ENCODE results near the gene RCVRN.

Gene RCVRN

DNA sequence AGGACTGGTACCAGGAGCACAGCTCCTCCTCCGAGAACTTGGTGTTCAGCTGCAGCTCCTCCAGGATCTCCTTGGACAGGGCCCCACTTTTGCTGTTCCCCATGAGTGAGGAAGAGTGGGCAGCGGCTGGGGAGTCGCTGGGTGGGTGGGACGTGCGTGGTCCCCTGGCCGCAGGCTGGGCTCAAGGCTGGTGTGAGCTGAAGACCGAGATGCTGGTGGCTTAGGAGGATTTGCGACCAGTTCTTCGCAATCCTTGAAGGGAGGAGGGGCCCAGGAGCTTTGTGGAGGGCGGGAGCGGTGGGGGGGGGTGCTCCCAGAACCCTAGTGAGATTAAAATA is at the start of gene RCVRN:
Gene RCVRN, minus strand, starts transcription at position 194 of the 338 bp plus-strand sequence. Its CDS starts 91 bp downstream, at position 103.
- Histone ChIP-seq H3K36me3 (peaks cover 0 to 10% (median 0%) of the 10 kb centered on the region in 11 experiments; a peak in 6 of 22 replicates), H4K20me1 (peaks cover 0 to 42% (median 8%) of the 10 kb centered on the region in 11 experiments; a peak in 10 of 22 replicates), H3K4me3 (no peak within 1 kb of the TSS), H3K27ac (no peak within 1 kb of the TSS), H3K4me2 (no peak within 1 kb of the TSS), H3K9ac (no peak within 1 kb of the TSS), H3K4me1 (peaks cover 0 to 25% (median 22%) of the 10 kb centered on the region in 10 experiments; a peak in 15 of 20 replicates), H3K9me3 (replicated peaks in 1 of 11) (no peaks in the 10 kb centered on the region), H3K27me3 (no peaks in the 10 kb centered on the region)
- TF ChIP-seq Cebpa-rat (IDR thresholded peaks at IDR 0.05), result no peak

DNA sequence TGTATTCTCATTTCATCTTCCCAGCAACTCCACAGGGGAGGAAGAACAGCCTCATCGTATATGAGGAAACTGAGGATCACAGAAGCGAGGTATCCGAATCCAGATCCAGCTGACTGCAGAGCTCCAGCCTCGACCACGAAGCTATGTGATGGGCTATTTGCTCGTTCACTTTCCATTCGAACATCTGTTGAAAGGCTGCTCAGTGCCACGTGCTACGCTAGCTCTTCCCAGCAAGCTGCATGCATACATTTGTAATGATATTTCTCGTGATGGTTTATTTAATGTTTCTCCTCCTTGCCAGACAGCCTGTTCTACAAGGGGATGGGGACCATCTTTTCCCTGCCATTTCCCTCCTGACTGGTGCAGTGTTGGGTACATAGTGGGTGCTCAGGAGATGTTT is 48.4 kb upstream of the RCVRN start:
- peaks cover 40 to 98% (median 95%) of the 10 kb centered on the region in 11 experiments for H3K36me3 ChIP-seq
- TF ChIP-seq Cebpa-rat (IDR thresholded peaks at IDR 0.05), result no peak
- H4K20me1 ChIP-seq, result peaks cover 41 to 100% (median 99%) of the 10 kb centered on the region in 11 experiments
- no peaks in the 10 kb centered on the region for H3K9me3 ChIP-seq (replicated peaks in 1 of 11)
- H3K4me1 ChIP-seq, result peaks cover 0 to 25% (median 19%) of the 10 kb centered on the region in 10 experiments; a peak in 16 of 20 replicates
- H3K27ac ChIP-seq, result no peak overlapping the region
- H3K4me2 ChIP-seq, result no peak overlapping the region
- no peak overlapping the region for H3K4me3 ChIP-seq
- H3K9ac ChIP-seq, result no peak overlapping the region
- no peaks in the 10 kb centered on the region for H3K27me3 ChIP-seq

DNA sequence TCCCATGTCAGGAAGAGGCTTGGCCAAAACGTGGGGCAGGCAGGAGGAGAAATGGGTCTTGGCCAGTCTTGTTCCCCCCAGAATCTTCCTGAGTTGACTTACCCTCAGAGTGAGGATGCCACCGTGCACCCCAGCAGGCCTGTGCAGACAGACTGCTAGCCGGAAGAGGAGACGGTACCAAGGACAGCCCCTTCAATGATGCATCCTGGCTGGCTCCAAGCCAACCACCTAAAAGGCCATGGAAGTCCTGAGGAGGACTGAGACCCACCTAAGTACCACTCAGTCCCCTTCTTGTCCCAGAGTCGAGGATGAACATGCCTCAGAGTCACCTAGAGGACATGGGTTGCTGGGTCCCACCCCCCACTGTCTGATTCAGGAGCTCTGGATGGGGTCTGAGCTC is 46.7 kb upstream of the RCVRN start:
- no peak overlapping the region for H3K4me2 ChIP-seq
- H4K20me1 ChIP-seq, result peaks cover 31 to 100% (median 99%) of the 10 kb centered on the region in 11 experiments
- no peaks in the 10 kb centered on the region for H3K27me3 ChIP-seq
- TF ChIP-seq Cebpa-rat (IDR thresholded peaks at IDR 0.05), result no peak
- H3K9ac ChIP-seq, result no peak overlapping the region
- H3K27ac ChIP-seq, result no peak overlapping the region
- H3K9me3 ChIP-seq (replicated peaks in 1 of 11), result no peaks in the 10 kb centered on the region
- peaks cover 40 to 98% (median 95%) of the 10 kb centered on the region in 11 experiments for H3K36me3 ChIP-seq
- no peak overlapping the region for H3K4me3 ChIP-seq
- H3K4me1 ChIP-seq, result peaks cover 0 to 14% (median 7%) of the 10 kb centered on the region in 10 experiments; a peak in 15 of 20 replicates

DNA sequence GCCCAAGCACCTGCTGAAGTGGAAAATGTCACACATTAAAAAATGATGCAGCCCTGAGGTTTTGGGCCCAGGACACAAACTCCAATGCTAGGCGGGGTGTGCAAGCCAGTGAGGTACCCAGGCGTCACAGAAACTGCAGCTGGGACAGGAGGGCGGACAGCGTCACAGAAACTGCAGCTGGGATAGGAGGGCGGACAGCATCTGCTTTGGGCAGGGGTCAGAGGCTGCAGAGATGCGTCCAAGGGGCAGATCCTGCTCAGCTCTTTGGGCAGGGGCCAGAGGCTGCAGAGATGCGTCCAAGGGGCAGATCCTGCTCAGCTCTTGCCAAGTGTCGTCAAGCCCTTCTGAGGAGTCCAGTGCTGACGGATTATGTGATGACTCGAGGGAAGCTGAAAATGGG is 43.9 kb upstream of the RCVRN start:
- peaks cover 15 to 100% (median 98%) of the 10 kb centered on the region in 11 experiments for H4K20me1 ChIP-seq
- H3K4me1 ChIP-seq, result peaks cover 0 to 10% (median 5%) of the 10 kb centered on the region in 10 experiments; a peak in 6 of 20 replicates
- H3K9ac ChIP-seq, result no peak overlapping the region
- peaks cover 52 to 98% (median 95%) of the 10 kb centered on the region in 11 experiments for H3K36me3 ChIP-seq
- no peak overlapping the region for H3K27ac ChIP-seq
- no peak overlapping the region for H3K4me3 ChIP-seq
- no peak overlapping the region for H3K4me2 ChIP-seq
- no peak for TF ChIP-seq Cebpa-rat (IDR thresholded peaks at IDR 0.05)
- no peaks in the 10 kb centered on the region for H3K27me3 ChIP-seq
- H3K9me3 ChIP-seq (replicated peaks in 1 of 11), result no peaks in the 10 kb centered on the region

DNA sequence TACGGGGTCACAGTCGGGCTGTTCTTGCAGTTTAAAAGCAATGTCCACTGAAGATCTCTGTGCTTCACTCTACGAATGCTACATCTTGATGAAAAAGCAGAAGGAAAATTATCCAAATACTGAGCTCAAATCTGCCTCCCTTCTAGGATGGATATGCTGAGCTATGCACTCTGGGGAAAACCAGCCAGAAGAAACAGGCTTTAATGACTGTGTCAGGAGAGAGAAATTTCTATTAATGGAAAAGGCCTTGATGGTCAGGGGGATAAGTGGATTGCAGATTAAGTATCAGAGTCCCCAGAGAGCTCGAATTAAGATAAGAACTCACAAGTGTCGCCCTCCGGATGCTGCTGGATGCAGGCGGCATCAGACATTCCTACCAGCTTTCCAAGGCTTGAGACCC is 39.6 kb upstream of the RCVRN start:
- Histone ChIP-seq H3K4me3 (no peak overlapping the region), H3K27me3 (no peaks in the 10 kb centered on the region), H3K4me2 (no peak overlapping the region), H4K20me1 (peaks cover 0 to 99% (median 85%) of the 10 kb centered on the region in 11 experiments; a peak in 20 of 22 replicates), H3K4me1 (peaks cover 0 to 6% (median 0%) of the 10 kb centered on the region in 10 experiments; a peak in 1 of 20 replicates), H3K36me3 (peaks cover 88 to 99% (median 98%) of the 10 kb centered on the region in 11 experiments), H3K27ac (no peak overlapping the region), H3K9me3 (replicated peaks in 1 of 11) (peaks cover 0 to 38% (median 18%) of the 10 kb centered on the region in 11 experiments; a peak in 18 of 22 replicates), H3K9ac (no peak overlapping the region)
- no peak for TF ChIP-seq Cebpa-rat (IDR thresholded peaks at IDR 0.05)

DNA sequence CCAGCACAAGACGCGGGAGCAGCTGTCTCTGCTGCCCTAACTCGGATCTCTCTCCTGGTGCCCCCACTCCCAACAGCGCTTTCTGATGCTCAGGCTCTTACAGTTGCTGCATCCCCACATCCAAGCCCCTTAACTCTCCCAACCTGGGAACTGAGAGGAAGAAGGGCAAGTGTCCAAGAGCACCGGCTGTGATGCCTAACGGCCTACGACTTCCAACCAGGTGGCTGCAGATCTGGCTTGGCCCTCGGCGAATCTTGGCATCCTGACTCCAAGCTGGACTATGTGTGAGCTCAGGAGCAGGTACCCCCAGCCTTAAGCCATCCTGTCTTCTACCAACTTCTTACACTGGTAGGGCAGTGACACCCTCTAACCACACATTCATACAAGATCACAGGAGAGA is 38.3 kb upstream of the RCVRN start:
- peaks cover 0 to 98% (median 80%) of the 10 kb centered on the region in 11 experiments; a peak in 19 of 22 replicates for H4K20me1 ChIP-seq
- H3K4me1 ChIP-seq, result peaks cover 0 to 17% (median 0%) of the 10 kb centered on the region in 10 experiments; a peak in 3 of 20 replicates
- no peak overlapping the region for H3K4me3 ChIP-seq
- TF ChIP-seq Cebpa-rat (IDR thresholded peaks at IDR 0.05), result no peak
- no peak overlapping the region for H3K4me2 ChIP-seq
- H3K27me3 ChIP-seq, result no peaks in the 10 kb centered on the region
- no peak overlapping the region for H3K27ac ChIP-seq
- peaks cover 5 to 51% (median 31%) of the 10 kb centered on the region in 11 experiments; a peak in 21 of 22 replicates for H3K9me3 ChIP-seq (replicated peaks in 1 of 11)
- no peak overlapping the region for H3K9ac ChIP-seq
- peaks cover 93 to 100% (median 100%) of the 10 kb centered on the region in 11 experiments for H3K36me3 ChIP-seq

DNA sequence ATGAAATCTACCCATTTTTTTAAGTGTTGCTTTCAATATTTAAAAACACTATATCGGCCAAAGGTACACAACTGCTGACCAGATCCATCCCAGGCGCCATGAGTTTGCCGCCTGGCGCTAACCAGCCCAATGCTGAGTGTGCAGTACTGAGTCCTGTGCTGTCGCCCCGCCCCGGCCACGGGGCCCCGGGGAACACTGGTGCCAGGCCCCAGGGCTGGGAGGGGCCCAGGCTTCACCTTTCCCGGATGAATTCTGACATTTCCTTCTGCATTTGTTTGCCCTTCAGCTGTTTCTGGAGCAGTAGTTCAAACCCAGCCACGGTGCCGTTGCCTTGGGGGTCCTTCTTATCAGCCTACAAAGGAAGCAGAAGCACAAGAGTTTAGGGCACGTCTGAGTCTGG is 37.8 kb upstream of the RCVRN start:
- H3K36me3 ChIP-seq, result peaks cover 97 to 100% (median 100%) of the 10 kb centered on the region in 11 experiments

DNA sequence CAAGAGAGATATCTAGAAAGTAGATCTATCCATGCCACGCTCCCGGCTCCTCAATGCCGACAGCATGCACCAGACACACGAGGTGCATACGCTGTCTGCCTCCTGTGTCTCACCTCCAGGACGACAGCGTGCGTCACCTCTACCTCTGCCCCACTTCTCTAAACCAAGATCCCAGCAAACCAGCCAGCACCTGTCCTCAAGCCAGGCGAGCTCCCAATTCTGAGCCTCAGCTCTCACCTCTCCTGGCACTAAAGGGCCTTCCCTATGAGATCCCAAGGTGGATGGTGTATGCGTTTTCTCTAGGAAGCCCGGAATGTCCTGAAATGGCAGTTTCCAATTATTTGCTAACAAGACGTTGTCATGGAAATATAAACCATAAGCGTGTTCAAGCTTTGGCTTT is 36.2 kb upstream of the RCVRN start:
- H3K4me2 ChIP-seq, result no peak overlapping the region
- peaks cover 0 to 98% (median 78%) of the 10 kb centered on the region in 11 experiments; a peak in 19 of 22 replicates for H4K20me1 ChIP-seq
- peaks cover 0 to 34% (median 11%) of the 10 kb centered on the region in 10 experiments; a peak in 12 of 20 replicates for H3K4me1 ChIP-seq
- no peak for TF ChIP-seq Cebpa-rat (IDR thresholded peaks at IDR 0.05)
- no peaks in the 10 kb centered on the region for H3K27me3 ChIP-seq
- H3K36me3 ChIP-seq, result peaks cover 98 to 100% (median 100%) of the 10 kb centered on the region in 11 experiments
- peaks cover 7 to 51% (median 33%) of the 10 kb centered on the region in 11 experiments; a peak in 21 of 22 replicates for H3K9me3 ChIP-seq (replicated peaks in 1 of 11)
- no peak overlapping the region for H3K27ac ChIP-seq
- H3K9ac ChIP-seq, result no peak overlapping the region
- no peak overlapping the region for H3K4me3 ChIP-seq

More for the DNA sequence above, 37.8 kb upstream of the RCVRN start:
- TF ChIP-seq Cebpa-rat (IDR thresholded peaks at IDR 0.05), result no peak
- no peak overlapping the region for H3K27ac ChIP-seq
- no peak overlapping the region for H3K4me2 ChIP-seq
- no peak overlapping the region for H3K9ac ChIP-seq
- H3K9me3 ChIP-seq (replicated peaks in 1 of 11), result peaks cover 7 to 51% (median 33%) of the 10 kb centered on the region in 11 experiments; a peak in 21 of 22 replicates
- peaks cover 0 to 98% (median 79%) of the 10 kb centered on the region in 11 experiments; a peak in 19 of 22 replicates for H4K20me1 ChIP-seq
- H3K27me3 ChIP-seq, result no peaks in the 10 kb centered on the region
- H3K4me1 ChIP-seq, result peaks cover 0 to 18% (median 3%) of the 10 kb centered on the region in 10 experiments; a peak in 7 of 20 replicates
- no peak overlapping the region for H3K4me3 ChIP-seq

DNA sequence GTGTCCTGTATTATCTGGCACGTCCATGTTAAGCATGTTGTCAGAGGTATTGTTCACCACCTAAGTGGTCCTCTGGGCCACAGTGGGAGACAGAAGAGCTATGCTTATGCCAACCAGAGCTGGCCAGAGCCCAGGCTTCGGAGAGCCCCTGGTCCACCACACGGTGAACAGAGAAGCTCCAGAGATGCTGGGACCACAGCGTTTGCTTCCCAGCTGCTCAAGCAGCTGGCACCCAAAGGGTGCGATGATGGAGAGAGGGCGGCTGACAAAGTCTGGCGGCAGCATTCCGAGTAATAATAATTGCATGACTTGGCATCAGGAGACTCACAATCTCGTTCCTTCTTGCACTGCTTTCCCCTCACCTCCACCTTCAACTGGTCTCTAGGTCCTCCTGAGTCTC is 35.8 kb upstream of the RCVRN start:
- Histone ChIP-seq H3K27me3 (no peaks in the 10 kb centered on the region), H3K4me1 (peaks cover 0 to 39% (median 14%) of the 10 kb centered on the region in 10 experiments; a peak in 12 of 20 replicates), H3K4me2 (no peak overlapping the region), H3K36me3 (peaks cover 98 to 100% (median 100%) of the 10 kb centered on the region in 11 experiments), H3K9me3 (replicated peaks in 1 of 11) (peaks cover 7 to 51% (median 33%) of the 10 kb centered on the region in 11 experiments; a peak in 21 of 22 replicates), H3K27ac (no peak overlapping the region), H3K9ac (no peak overlapping the region), H4K20me1 (peaks cover 0 to 98% (median 78%) of the 10 kb centered on the region in 11 experiments; a peak in 19 of 22 replicates), H3K4me3 (no peak overlapping the region)
- TF ChIP-seq Cebpa-rat (IDR thresholded peaks at IDR 0.05), result no peak

Data from BLaER1 treated with 17β-estradiol and CSF1 and Interleukin-3, amounts not matched to agents 10 nM and 100 nM (cell line).